HepG2 (cell line): ENCODE measurements around the gene NBR1. TPM values are rescaled to one million over a fixed set of nuclear protein-coding genes. Genes with fewer than 3 reads are reported as not detected.

Experiments used
- ATAC-seq: fragments of 200-7000 bp; cut with Tn5 transposase; 3 replicates; pipeline ENCODE4 v1.9.1; 2020; ENCODE audit warnings: mild to moderate bottlenecking, moderate library complexity
- BruUV-seq: library from RNA; stranded (reverse); fragments of 400-500 nt; replicated peaks from 2 replicates; lab custom pipeline; 2021; lab: Mats Ljungman, UMichigan
- CTCF ChIA-PET: fragments of 300-600 bp; formaldehyde crosslinking; extraction: SDS; loops from one replicate; lab custom pipeline; 2021; ENCODE audit warnings: low total read pairs, inconsistent platforms, low intra/inter-chr PET ratio; lab: Yijun Ruan, JAX
- POLR2A ChIA-PET: fragments of 350-600 bp; sonication (Branson Sonifier 250); formaldehyde crosslinking; loops from one replicate; lab custom pipeline; 2020; ENCODE audit warnings: antibody characterized with exemption, inconsistent platforms; lab: Yijun Ruan, JAX
- DNase-seq: peaks from one replicate; pipeline ENCODE4 v3.0.0-alpha.2; 2015; ENCODE audit warnings: low spot score
- FAIRE-seq: peaks from 3 replicates; lab custom pipeline; 2011; peaks lifted over from hg19 to GRCh38; lab: Jason Lieb, UNC
- H2AFZ ChIP-seq: one replicate; pipeline ENCODE4 v1.6.1; 2011; ENCODE audit warnings: low read length, inconsistent platforms
- H3K27ac ChIP-seq: fragments of 300-600 bp; 3 replicates; pipeline ENCODE4 v1.8.0; 2011; ENCODE audit warnings: mixed run types, mild to moderate bottlenecking, mixed read lengths, low read length, inconsistent platforms; ENCODE audit not compliant: insufficient read depth; ENCODE audit errors: extremely low read length
- H3K27me3 ChIP-seq, 2 experiments: fragments of 200-600 bp in 1 of 2; 2 replicates in 1 of 2; 3 replicates in 1 of 2; pipeline versions ENCODE4 v1.6.0 to v1.8.0; 2011; ENCODE audit warnings: low read length in 2 of 2, mild to moderate bottlenecking in 2 of 2, moderate library complexity in 2 of 2, inconsistent platforms in 1 of 2; ENCODE audit not compliant: insufficient read depth in 2 of 2, control insufficient read depth in 1 of 2
- H3K36me3 ChIP-seq, 2 experiments: fragments of 200-600 bp in 1 of 2; replicated peaks in 1 of 2; 2 replicates in 1 of 2; 3 replicates in 1 of 2; pipeline versions ENCODE4 v1.5.1 to v1.8.0; 2011; ENCODE audit warnings: low read length in 2 of 2, inconsistent platforms in 1 of 2; ENCODE audit not compliant: insufficient read depth in 2 of 2, control insufficient read depth in 1 of 2
- H3K4me1 ChIP-seq: 2 replicates; pipeline ENCODE4 v1.5.1; 2012; ENCODE audit warnings: low read length, inconsistent platforms; ENCODE audit not compliant: insufficient read depth
- H3K4me2 ChIP-seq: 2 replicates; pipeline ENCODE4 v1.6.0; 2011; ENCODE audit warnings: low read depth, low read length, inconsistent platforms
- H3K4me3 ChIP-seq, 3 experiments: fragments of 200-600 bp in 1 of 3; sonication (generic), shearing (Covaris generic) in 1 of 3; replicated peaks in 1 of 3; 2 replicates each; pipeline ENCODE4 v1.5.1; 2011 to 2016; ENCODE audit warnings: low read length in 3 of 3, inconsistent platforms in 2 of 3, low read depth in 2 of 3, mild to moderate bottlenecking in 2 of 3, control low read depth in 1 of 3, mixed read lengths in 1 of 3; ENCODE audit not compliant: insufficient read depth in 1 of 3
- H3K79me2 ChIP-seq: one replicate; pipeline ENCODE4 v1.6.1; 2011; ENCODE audit warnings: low read length, inconsistent platforms; ENCODE audit not compliant: insufficient read depth
- H3K9ac ChIP-seq: 2 replicates; pipeline ENCODE4 v1.6.0; 2011; ENCODE audit warnings: mild to moderate bottlenecking, low read depth, low read length, inconsistent platforms; ENCODE audit not compliant: insufficient read depth
- H3K9me3 ChIP-seq: 2 replicates; pipeline ENCODE4 v1.5.1; 2012; ENCODE audit warnings: mild to moderate bottlenecking, low read length
- H4K20me1 ChIP-seq: 2 replicates; pipeline ENCODE4 v1.6.0; 2011; ENCODE audit warnings: inconsistent platforms, mild to moderate bottlenecking, low read length, moderate library complexity; ENCODE audit not compliant: insufficient read depth
- AFF4 ChIP-seq: sonication (generic); formaldehyde crosslinking; IDR thresholded peaks from 2 replicates; pipeline ENCODE4 v1.4.0; 2020; ENCODE audit warnings: missing genetic modification reagents
- ATF3 ChIP-seq: sonication (generic); formaldehyde crosslinking; IDR thresholded peaks from 2 replicates; pipeline ENCODE4 v1.4.0; 2020; ENCODE audit warnings: missing genetic modification reagents
- BATF2 ChIP-seq: sonication (generic); formaldehyde crosslinking; IDR thresholded peaks from 2 replicates; pipeline ENCODE4 v1.8.0; 2022; ENCODE audit warnings: mild to moderate bottlenecking, missing genetic modification reagents, moderate library complexity
- KDM3A ChIP-seq: IDR thresholded peaks from 2 replicates; pipeline ENCODE4 v1.6.1; 2018; ENCODE audit warnings: low read depth, missing compliant biosample characterization
- NR0B2 ChIP-seq: sonication (generic); formaldehyde crosslinking; IDR thresholded peaks from 2 replicates; pipeline ENCODE4 v1.4.0; 2020; ENCODE audit warnings: mild to moderate bottlenecking, missing genetic modification reagents
- PAX8 ChIP-seq: sonication (generic); formaldehyde crosslinking; IDR thresholded peaks from 2 replicates; pipeline ENCODE4 v1.8.0; 2022; ENCODE audit warnings: mild to moderate bottlenecking, missing genetic modification reagents, borderline replicate concordance
- SP4 ChIP-seq: sonication (generic); formaldehyde crosslinking; IDR thresholded peaks from 2 replicates; pipeline ENCODE4 v1.8.1; 2023; ENCODE audit warnings: mild to moderate bottlenecking, missing genetic modification reagents
- SRSF4 ChIP-seq: fragments of 200-400 bp; formaldehyde crosslinking; IDR thresholded peaks from one replicate; pipeline ENCODE4 v1.6.1; 2018; ENCODE audit warnings: mild to moderate bottlenecking, low read depth, low read length, moderate library complexity; ENCODE audit not compliant: poor library complexity, severe bottlenecking
- THAP7 ChIP-seq: sonication (generic); formaldehyde crosslinking; IDR thresholded peaks from 2 replicates; pipeline ENCODE4 v1.8.1; 2023; ENCODE audit warnings: mild to moderate bottlenecking, missing genetic modification reagents
- TMF1 ChIP-seq: sonication (generic); formaldehyde crosslinking; IDR thresholded peaks from 2 replicates; pipeline ENCODE4 v1.8.1; 2022; ENCODE audit warnings: low read depth, missing genetic modification reagents
- ZBTB44 ChIP-seq: sonication (generic); formaldehyde crosslinking; IDR thresholded peaks from 2 replicates; pipeline ENCODE4 v1.4.0; 2020; ENCODE audit warnings: missing genetic modification reagents
- ZNF605 ChIP-seq: sonication (generic); formaldehyde crosslinking; IDR thresholded peaks from 2 replicates; pipeline ENCODE4 v1.8.0; 2022; ENCODE audit warnings: mild to moderate bottlenecking, missing genetic modification reagents
- ZNF639 ChIP-seq: conservative IDR thresholded peaks from 2 replicates; pipeline ENCODE4 v1.6.1; 2018; ENCODE audit warnings: missing genetic modification reagents
- ZNF747 ChIP-seq: sonication (generic); formaldehyde crosslinking; IDR thresholded peaks from 2 replicates; pipeline ENCODE4 v1.8.1; 2023; ENCODE audit warnings: missing genetic modification reagents, mild to moderate bottlenecking, borderline replicate concordance
- ZNF879 ChIP-seq: sonication (generic); formaldehyde crosslinking; IDR thresholded peaks from 2 replicates; pipeline ENCODE4 v1.8.1; 2023; ENCODE audit warnings: missing genetic modification reagents
- WGBS: methylation state at CpG from one replicate; pipeline ENCODE4 v1.1.6; 2017; ENCODE audit warnings: low lambda C conversion rate; 5-methylcytosine and 5-hydroxymethylcytosine counted together
- in situ Hi-C: cut with HindIII; loops from 2 replicates; pipeline ENCODE4 v1.10.0; 2017; ENCODE audit warnings: low pct_unique_long_range_greater_than_20kb; ENCODE audit not compliant: extremely low pct_ligation_motif_present
- intact Hi-C: fragments of 100-400 bp; cut with micrococcal nuclease; formaldehyde crosslinking; loops from one replicate; pipeline ENCODE4 v1.10.0; 2022; ENCODE audit not compliant: unreplicated experiment
- polyA plus RNA-seq, 8 experiments: library from polyadenylated mRNA; depleted of rRNA in 3 of 8; stranded (reverse) in 7 of 8; unstranded in 1 of 8; fragments of >200 nt; fragmentation: Illumina TruSeq in 4 of 8; extraction: Trizol in 4 of 8; gene quantifications; 2 replicates each; pipeline versions ENCODE4 v1.2.1 to v1.2.3, GENCODE V29; 2011 to 2016; ENCODE audit warnings: low read depth in 4 of 8, missing spikeins in 1 of 8, mixed read lengths in 1 of 8; ENCODE audit not compliant: insufficient read depth in 1 of 8
- total RNA-seq, 5 experiments: library from RNA; depleted of rRNA; stranded (reverse); fragments of >200 nt; fragmentation: Illumina TruSeq; extraction: Trizol; gene quantifications; 2 replicates each; pipeline ENCODE4 v1.2.3, GENCODE V29; 2016; ENCODE audit warnings: low read depth in 1 of 5

The NBR1 gene
- total and polyA plus RNA-seq, 2 of the 13 experiments (the other 11 are each of a cell fraction or from before 2014, with no cell fraction given): 51.7 to 121 TPM

GRCh38 chr17:43216369-43216761 is 45.4 kb downstream of the NBR1 start:
- H4K20me1 ChIP-seq: no peaks in the 10 kb centered on the region
- H3K4me1 ChIP-seq: peaks cover 76% of the 10 kb centered on the region
- TSS peak; percentile 60 for BruUV-seq
- no peak for FAIRE-seq
- H3K27ac ChIP-seq: peak overlapping the region; percentile 94
- H3K27me3 ChIP-seq: no peaks in the 10 kb centered on the region; a peak in 1 of 5 replicates
- ATAC-seq: peak; percentile 45
- peak overlapping the region; percentile 60 for H3K4me2 ChIP-seq
- in situ Hi-C loops (no loop called here), intact Hi-C loops (loop anchor here (2.0 kb wide), 1 partner anchor 46 kb away; the partner anchor contains the start of gene NBR1)
- ChIA-PET POLR2A (interaction anchor here (1.1 to 7.6 kb wide), 20 partner anchors 10 to 218 kb away, joined by 3 to 177 read pairs (median 12); partner anchors contain the start of genes NBR1 and RPL27), CTCF (no interaction called here)
- no peak for DNase-seq
- peak overlapping the region in 1 of 3 experiments; percentile 18; a peak in 2 of 6 replicates for H3K4me3 ChIP-seq
- no peaks in the 10 kb centered on the region for H3K9me3 ChIP-seq
- no peak overlapping the region for H2AFZ ChIP-seq
- peaks cover 24% of the 10 kb centered on the region for H3K79me2 ChIP-seq
- H3K9ac ChIP-seq: peak overlapping the region; percentile 36
- WGBS: 24% methylated on average over 4 of the region's 4 CpGs
- H3K36me3 ChIP-seq: peaks cover 6 to 36% of the 10 kb centered on the region in 2 experiments
- 0 out of 2 replicates have a peak, but pooled peaks have one; percentile 61 for TF ChIP-seq TMF1 (CRISPR knock-in tag)
- TF ChIP-seq ZNF605 (CRISPR knock-in tag): no peak; the same call in 1 of the 2 replicates
- no peak for TF ChIP-seq ZBTB44 (CRISPR knock-in tag)
- peak; percentile 30; the same call in 1 of the 2 replicates for TF ChIP-seq PAX8 (CRISPR knock-in tag)
- peak; percentile 57; the same call in 1 of the 2 replicates for TF ChIP-seq NR0B2 (CRISPR knock-in tag)
- no peak for TF ChIP-seq SP4 (CRISPR knock-in tag)
- TF ChIP-seq BATF2: no peak
- no peak for TF ChIP-seq ATF3
- TF ChIP-seq ZNF879 (CRISPR knock-in tag): no peak; the same call in 1 of the 2 replicates
- TF ChIP-seq ZNF747 (CRISPR knock-in tag): no peak
- TF ChIP-seq THAP7 (CRISPR knock-in tag): no peak
- no peak for TF ChIP-seq ZNF639
- TF ChIP-seq KDM3A (CRISPR knock-in tag): no peak
- TF ChIP-seq AFF4 (CRISPR knock-in tag): no peak
- no peak for TF ChIP-seq SRSF4
